ENCODE measurements around the gene PLEKHD1.

DNA sequence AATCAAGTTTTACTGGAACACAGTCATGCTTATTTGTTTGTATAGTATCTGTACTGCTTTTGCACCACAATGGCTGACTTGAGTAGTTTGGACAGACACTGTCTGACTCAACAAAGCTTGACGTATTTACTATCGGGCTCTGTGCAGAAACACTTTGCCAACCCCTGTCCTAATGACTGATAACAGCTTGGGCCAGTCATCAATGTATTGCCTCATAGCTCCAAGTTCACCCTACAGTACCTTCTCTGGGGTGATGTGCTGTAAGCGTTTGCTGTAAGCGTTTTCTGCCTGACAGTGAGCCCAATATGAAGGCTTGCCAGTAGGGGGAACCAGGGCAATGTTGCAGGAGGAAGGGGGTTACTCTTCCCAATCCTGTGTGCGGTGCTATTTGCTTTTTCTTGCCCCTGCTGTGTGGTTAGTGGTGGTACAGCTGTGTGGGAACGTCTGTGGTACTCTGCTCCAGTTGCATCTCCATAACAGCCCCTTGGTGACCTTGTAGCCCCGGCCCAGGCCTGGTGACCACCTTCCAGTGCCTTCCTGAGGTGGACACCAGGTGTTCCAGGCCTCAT lies 95.6 kb downstream of the PLEKHD1 start:
- TF ChIP-seq, protein P1, sequence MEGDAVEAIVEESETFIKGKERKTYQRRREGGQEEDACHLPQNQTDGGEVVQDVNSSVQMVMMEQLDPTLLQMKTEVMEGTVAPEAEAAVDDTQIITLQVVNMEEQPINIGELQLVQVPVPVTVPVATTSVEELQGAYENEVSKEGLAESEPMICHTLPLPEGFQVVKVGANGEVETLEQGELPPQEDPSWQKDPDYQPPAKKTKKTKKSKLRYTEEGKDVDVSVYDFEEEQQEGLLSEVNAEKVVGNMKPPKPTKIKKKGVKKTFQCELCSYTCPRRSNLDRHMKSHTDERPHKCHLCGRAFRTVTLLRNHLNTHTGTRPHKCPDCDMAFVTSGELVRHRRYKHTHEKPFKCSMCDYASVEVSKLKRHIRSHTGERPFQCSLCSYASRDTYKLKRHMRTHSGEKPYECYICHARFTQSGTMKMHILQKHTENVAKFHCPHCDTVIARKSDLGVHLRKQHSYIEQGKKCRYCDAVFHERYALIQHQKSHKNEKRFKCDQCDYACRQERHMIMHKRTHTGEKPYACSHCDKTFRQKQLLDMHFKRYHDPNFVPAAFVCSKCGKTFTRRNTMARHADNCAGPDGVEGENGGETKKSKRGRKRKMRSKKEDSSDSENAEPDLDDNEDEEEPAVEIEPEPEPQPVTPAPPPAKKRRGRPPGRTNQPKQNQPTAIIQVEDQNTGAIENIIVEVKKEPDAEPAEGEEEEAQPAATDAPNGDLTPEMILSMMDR (IDR thresholded peaks at IDR 0.05): no peak
- no peak for TF ChIP-seq EZH2 (IDR thresholded peaks at IDR 0.05; ENCODE audit: borderline replicate concordance, insufficient read depth, low read depth, low read length, poor library complexity, severe bottlenecking)

Data from B cell (primary cell).